Ovary (tissue), 3 donors: Measurements from ENCODE around the gene FBXL16.

ENCODE experiments used
- POLR2A ChIP-seq: fragments of 450-650 bp; IDR thresholded peaks from one replicate; pipeline ENCODE4 v1.6.1; 2017; ENCODE audit warnings: antibody characterized with exemption, mild to moderate bottlenecking, moderate library complexity
- TF ChIP-seq, protein P1 (sequence below), 3 donors: fragments of 450-650 bp in 2 of 3; fragments of 200-600 bp in 1 of 3; IDR thresholded peaks; one replicate each; pipeline versions ENCODE4 v1.5.1 to v1.8.0; 2016 to 2022; ENCODE audit warnings: antibody characterized with exemption in 3 of 3, mild to moderate bottlenecking in 1 of 3
- donor health status: DM: no; HTN: no; CAD: no.

DNA sequence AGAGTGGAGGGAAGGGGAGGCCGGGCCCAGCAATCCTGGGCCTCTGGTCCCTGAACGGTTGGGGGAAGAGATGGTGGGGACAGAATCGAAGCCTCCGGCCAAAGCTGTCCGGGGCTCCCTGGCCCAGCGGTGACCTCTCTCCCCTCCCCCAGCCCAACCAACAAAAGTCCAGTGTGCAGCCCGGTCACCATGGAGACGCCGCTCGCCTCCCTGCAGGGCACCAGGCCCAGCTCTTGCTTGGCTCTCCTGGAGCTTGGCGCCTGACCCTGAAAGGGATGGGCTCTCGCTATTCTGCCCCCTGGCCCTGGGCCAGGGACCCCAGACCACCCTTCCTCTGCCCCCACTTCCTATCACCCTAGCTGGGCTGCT lies 10.6 kb upstream of the FBXL16 start:
- TF ChIP-seq POLR2A, result no peak
- TF ChIP-seq, protein P1, sequence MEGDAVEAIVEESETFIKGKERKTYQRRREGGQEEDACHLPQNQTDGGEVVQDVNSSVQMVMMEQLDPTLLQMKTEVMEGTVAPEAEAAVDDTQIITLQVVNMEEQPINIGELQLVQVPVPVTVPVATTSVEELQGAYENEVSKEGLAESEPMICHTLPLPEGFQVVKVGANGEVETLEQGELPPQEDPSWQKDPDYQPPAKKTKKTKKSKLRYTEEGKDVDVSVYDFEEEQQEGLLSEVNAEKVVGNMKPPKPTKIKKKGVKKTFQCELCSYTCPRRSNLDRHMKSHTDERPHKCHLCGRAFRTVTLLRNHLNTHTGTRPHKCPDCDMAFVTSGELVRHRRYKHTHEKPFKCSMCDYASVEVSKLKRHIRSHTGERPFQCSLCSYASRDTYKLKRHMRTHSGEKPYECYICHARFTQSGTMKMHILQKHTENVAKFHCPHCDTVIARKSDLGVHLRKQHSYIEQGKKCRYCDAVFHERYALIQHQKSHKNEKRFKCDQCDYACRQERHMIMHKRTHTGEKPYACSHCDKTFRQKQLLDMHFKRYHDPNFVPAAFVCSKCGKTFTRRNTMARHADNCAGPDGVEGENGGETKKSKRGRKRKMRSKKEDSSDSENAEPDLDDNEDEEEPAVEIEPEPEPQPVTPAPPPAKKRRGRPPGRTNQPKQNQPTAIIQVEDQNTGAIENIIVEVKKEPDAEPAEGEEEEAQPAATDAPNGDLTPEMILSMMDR (IDR thresholded peaks at IDR 0.05), result no peak
